GM19025 (cell line): Measurements from ENCODE around the gene TAAR2.
"Not testable (repeated sequence)": the region's sequence is repeated elsewhere in the genome, so short reads cannot be mapped to it uniquely, and the experiment has no call there.

Source experiments
- ATAC-seq: cut with Tn5 transposase; IDR thresholded peaks from one replicate; pipeline ENCODE4 v1.9.1; 2021; ENCODE audit warnings: mild to moderate bottlenecking, low read depth, moderate library complexity; ENCODE audit not compliant: unreplicated experiment

Gene TAAR2, protein sequence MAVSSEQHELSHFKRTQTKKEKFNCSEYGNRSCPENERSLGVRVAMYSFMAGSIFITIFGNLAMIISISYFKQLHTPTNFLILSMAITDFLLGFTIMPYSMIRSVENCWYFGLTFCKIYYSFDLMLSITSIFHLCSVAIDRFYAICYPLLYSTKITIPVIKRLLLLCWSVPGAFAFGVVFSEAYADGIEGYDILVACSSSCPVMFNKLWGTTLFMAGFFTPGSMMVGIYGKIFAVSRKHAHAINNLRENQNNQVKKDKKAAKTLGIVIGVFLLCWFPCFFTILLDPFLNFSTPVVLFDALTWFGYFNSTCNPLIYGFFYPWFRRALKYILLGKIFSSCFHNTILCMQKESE

GRCh38 chr6:132624175-132624574, at the start of gene TAAR2:
Gene TAAR2 (minus strand): TSS chr6:132624275. CDS start chr6:132624275, 0 bp downstream.
- no peak for ATAC-seq

- ATAC-seq, result no peak
Observed at GRCh38 chr6:132673376-132674094, 49.5 kb upstream of the TAAR2 start.

DNA sequence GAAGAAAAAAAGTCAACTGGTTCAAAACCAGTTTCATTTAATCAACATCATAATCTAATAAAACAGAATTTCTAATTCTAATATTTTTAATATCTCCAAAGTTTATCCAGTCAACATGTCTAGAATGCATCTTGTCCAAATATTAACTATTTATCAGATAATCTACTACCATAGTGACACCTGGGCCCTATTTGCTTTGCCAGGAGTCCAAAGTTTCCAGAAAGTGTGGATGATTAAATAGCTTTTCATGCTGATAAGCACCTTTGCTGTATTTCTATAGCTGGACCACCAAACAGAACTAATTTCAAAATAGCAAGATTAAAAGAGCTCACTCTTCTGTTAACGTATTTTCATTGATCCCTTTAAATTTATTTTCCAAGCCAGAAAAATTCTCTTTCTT, 47.2 kb upstream of the TAAR2 start:
- ATAC-seq, result no peak

GRCh38 chr6:132669690-132670291, 45.7 kb upstream of the TAAR2 start:
- ATAC-seq, result no peak

DNA sequence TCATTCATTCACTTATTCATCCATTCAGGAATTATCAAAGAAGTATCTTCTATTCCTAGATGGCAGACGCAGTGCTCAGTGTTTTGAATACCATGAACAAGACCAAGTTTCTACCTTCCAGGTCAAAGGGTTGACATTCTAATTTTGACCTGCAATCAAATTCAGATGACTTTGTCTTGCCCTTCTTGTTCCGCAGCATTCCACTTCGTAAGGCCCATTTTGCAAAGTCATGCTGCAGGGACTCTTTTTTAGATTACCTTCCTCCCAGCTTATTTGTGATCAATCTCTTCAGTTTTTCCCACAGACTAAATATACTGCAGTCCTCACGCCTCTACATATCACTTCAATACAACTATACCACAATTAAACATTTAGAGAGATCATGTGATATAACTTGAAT, 42.0 kb upstream of the TAAR2 start:
- no peak for ATAC-seq

- ATAC-seq, result no peak
Observed at GRCh38 chr6:132664309-132665034, 40.4 kb upstream of the TAAR2 start.

DNA sequence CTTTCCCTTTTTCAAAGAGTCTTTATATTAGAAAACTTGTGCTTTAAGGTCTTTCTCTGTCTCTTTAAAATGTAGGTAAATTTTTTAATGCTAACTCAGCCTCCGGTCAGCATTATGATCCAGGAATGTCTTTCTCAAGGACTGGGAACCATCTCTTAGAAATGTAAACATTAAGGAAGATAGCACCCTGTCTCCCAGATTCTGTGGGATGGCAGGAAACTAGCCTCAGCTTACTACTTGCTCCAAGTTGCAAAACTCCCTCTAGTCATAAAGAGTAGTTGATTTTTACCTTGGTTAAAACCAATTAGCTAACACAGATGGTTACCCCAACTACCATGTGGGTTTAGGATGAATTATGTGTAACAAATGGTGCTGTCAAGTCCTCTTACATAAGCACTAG, 39.6 kb upstream of the TAAR2 start:
- ATAC-seq, result no peak

DNA sequence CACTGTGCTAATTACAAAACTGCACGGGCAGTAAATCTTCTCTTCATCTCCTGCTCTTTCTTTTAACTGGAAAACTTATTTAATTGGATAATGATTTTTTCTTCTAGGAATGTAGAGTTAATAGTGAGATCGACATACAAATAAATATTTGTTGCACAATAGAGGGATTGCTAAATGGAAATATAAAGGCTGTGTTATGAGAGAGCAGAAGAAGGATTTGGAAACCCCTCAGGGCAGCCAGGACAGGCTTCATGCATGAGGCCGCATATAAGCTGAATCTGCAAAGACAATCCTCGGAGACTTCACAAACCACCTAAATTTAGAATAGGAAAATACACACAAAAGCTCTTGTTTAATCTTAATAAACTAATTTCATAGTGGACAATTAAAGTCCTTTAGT, 37.8 kb upstream of the TAAR2 start:
- no peak for ATAC-seq

DNA sequence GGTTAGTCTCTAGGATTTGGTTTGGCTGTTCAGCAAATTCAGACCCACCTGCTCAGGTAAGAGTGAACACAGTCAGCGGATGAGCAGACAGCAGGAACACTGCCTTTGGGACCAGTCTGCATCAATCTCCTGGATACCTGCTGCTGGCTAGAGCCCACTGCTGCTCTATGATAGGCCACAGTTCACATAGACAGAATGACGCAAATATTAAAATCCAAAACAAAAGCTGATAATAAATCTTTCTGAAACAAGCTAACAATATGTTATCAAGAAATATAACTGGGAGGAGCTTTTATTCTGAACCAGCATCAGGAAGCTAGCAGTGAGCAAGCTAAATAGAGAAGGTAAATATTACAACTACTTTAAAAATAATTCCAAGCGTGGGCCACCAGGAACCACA, 35.0 kb upstream of the TAAR2 start, which contains the start of gene TAAR1:
TAAR1 (minus strand) TSS at position 101 of the 400 bp plus-strand sequence. CDS start 13,179 bp downstream, outside the sequence.
- no peak for ATAC-seq

DNA sequence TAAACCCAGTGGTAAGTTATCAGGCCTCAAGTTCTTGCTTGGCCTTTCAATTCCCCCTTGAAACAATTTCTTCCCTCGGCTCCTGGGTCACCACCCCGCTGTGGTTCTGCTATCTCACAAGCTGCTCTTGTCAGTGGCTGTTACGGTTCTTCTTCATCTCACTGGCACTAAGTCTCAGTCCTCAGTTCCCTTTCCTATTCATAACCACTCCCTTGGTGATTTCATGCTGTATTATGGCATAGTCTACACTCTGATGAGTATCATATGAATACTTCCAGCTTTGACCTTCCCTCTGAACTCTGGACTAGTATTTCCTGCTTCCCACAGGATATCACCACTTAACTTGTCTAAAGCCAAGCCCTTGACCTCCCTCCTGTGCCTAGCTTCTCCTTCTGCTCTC, 27.0 kb upstream of the TAAR2 start:
- ATAC-seq, result no peak

DNA sequence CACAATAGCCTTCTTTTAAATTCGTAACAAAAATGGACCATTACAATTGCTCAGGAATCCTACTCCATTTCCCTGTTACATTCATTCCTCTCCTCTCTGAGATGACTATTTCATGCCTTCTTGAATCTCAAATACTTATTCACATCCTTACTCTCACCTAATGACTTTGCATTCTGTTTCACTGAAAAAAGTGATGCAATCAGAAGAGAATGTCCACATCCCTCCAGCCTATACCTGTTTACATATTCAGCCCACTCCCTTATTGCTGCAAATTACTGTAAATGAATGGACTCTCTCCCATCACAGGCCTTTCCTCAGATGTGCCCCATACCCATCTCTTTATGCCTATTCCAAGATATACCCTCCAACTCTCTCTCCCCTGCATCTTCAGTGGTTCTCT, 26.4 kb upstream of the TAAR2 start:
- ATAC-seq, result no peak

- no peak for ATAC-seq
Observed at GRCh38 chr6:132648828-132649227, 24.8 kb upstream of the TAAR2 start.

DNA sequence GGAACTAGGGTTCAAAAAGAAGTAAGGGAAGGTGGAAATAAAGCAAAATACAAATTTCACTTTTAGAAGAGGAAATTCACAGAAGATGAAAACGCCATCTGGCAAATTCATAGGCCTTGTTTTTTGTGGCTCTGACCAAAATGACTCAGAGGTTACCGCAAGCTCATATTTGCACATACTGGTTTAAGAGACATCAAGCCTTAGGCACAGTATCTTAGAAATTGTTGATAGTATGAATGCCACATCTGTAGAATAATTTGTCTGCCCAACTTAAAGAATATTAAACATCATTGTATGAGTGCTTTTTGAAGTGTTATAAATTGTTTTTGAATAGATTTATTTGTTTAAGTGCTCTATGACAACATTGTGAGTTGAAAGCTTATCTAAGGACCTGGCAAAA, 24.3 kb upstream of the TAAR2 start:
- ATAC-seq, result peak; percentile 70

DNA sequence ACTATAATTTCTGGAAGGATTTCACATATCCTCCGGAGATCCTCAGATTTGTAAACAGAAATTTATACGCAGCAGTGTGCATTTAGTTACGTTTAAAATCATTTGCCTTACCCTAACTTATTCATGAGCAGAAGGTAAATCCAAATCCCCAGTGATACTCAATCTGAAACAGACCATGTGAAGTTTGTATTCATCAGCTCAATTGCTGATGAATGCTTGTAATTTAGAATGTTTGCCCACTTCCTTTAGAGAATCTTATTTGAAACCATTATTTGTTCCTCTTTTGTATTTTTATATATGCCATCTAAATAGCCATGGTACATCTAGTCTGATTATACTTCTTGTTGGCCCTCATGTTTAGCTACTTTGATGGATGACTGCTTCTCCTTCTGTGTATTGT, 19.5 kb upstream of the TAAR2 start:
- ATAC-seq, result no peak

- not testable (repeated sequence) for ATAC-seq
Observed at GRCh38 chr6:132637135-132637534, 13.1 kb upstream of the TAAR2 start.

DNA sequence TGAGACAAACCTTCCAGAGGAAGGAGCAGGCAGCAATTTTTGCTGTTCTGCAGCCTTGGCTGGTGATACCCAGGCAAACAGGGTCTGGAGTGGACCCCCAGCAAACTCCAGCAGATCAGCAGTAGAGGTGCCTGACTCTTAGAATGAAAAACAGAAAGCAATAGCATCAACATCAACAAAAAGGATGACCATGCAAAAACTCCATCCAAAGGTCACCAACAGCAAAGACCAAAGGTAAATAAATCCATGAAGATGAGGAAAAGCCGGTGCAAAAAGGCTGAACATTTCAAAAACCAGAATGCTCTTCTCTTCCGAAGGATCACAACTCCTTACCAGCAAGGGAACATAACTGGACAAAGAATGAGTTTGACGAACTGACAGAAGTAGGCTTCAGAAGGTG, 11.8 kb upstream of the TAAR2 start:
- not testable (repeated sequence) for ATAC-seq

- not testable (repeated sequence) for ATAC-seq
Observed at GRCh38 chr6:132635288-132635687, 11.2 kb upstream of the TAAR2 start.

- ATAC-seq, result no peak
Observed at GRCh38 chr6:132634796-132635195, 10.7 kb upstream of the TAAR2 start.

DNA sequence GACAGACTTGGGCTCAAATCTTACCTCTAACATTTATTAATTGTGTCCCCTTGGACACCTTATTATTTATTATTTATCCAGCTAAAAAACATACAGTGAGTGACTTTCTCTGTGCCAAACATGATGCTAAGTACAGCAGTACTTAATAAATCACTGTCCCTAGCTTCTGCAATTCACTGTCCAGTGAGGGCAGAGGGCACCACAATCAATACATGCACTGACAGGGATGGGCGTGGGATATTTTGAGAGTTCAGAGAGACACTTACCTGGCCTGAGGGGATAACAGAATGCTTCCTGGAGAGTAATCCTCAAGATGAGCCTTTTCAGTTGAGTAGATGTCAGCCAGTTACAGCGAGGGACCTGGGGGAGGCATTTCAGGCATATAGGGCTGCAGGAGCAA, 9.3 kb upstream of the TAAR2 start:
- ATAC-seq, result no peak

- ATAC-seq, result no peak
Observed at GRCh38 chr6:132623106-132623845, 799 bp downstream of the TAAR2 start.
